ENCODE measurements around the gene BEND7.

DNA sequence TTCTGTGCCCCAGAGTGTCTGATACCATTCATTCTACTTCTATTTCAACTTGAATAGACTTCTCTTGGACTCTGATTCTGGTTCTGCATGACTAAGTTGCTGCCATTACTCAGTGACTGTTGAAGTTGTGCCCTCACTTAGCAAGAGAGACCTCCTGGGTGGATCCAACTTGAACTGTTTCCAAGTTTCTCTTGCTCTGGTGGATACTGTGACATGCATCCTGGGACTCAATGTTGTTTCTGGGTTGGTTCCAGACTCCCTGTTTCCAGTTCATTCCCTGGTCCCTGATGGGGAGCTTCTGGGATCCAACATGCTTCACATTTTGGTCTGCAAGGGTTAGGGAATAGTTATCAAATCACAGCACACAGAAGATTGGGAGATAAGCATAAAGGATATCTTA is 31.8 kb upstream of the BEND7 start:
- TF ChIP-seq, protein P1, sequence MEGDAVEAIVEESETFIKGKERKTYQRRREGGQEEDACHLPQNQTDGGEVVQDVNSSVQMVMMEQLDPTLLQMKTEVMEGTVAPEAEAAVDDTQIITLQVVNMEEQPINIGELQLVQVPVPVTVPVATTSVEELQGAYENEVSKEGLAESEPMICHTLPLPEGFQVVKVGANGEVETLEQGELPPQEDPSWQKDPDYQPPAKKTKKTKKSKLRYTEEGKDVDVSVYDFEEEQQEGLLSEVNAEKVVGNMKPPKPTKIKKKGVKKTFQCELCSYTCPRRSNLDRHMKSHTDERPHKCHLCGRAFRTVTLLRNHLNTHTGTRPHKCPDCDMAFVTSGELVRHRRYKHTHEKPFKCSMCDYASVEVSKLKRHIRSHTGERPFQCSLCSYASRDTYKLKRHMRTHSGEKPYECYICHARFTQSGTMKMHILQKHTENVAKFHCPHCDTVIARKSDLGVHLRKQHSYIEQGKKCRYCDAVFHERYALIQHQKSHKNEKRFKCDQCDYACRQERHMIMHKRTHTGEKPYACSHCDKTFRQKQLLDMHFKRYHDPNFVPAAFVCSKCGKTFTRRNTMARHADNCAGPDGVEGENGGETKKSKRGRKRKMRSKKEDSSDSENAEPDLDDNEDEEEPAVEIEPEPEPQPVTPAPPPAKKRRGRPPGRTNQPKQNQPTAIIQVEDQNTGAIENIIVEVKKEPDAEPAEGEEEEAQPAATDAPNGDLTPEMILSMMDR (IDR thresholded peaks at IDR 0.05): no peak
- TF ChIP-seq POLR2AphosphoS5 (IDR thresholded peaks at IDR 0.05; ENCODE audit: low read depth, low read length): no peak
- TF ChIP-seq SIN3A (IDR thresholded peaks at IDR 0.05; ENCODE audit: borderline replicate concordance, insufficient read depth, low read depth, low read length): no peak

Measured in Panc1 (cell line).